ENCODE results near the gene ITPR1. TPM values are rescaled to one million over a fixed set of nuclear protein-coding genes. Genes with fewer than 3 reads are reported as not detected.

Gene ITPR1
- total RNA-seq, 4 donors from 2014 or later = 210 to 261 (median 232) TPM

GRCh38 chr3:4735243-4735642, 242.1 kb downstream of the ITPR1 start:
- H3K36me3 ChIP-seq = peaks cover 0 to 3% of the 10 kb centered on the region in 2 donors
- no peak for DNase-seq
- intact Hi-C loops (cut with DNase I) = no loop called here
- peaks cover 24 to 50% of the 10 kb centered on the region in 2 donors for H3K4me1 ChIP-seq
- H3K27me3 ChIP-seq = no peaks in the 10 kb centered on the region
- no peaks in the 10 kb centered on the region for H3K9me3 ChIP-seq
- no peak for TF ChIP-seq POLR2A (IDR thresholded peaks at IDR 0.05)
- TF ChIP-seq CTCF (IDR thresholded peaks at IDR 0.05) = no peak
- peak overlapping the region; percentile 71 to 85 (median 74) for H3K27ac ChIP-seq
- H3K4me3 ChIP-seq (replicated peaks in 1 of 3) = no peak overlapping the region
- 97 to 99% methylated on average over 4 of the region's 4 CpGs for WGBS, 2 donors

DNA sequence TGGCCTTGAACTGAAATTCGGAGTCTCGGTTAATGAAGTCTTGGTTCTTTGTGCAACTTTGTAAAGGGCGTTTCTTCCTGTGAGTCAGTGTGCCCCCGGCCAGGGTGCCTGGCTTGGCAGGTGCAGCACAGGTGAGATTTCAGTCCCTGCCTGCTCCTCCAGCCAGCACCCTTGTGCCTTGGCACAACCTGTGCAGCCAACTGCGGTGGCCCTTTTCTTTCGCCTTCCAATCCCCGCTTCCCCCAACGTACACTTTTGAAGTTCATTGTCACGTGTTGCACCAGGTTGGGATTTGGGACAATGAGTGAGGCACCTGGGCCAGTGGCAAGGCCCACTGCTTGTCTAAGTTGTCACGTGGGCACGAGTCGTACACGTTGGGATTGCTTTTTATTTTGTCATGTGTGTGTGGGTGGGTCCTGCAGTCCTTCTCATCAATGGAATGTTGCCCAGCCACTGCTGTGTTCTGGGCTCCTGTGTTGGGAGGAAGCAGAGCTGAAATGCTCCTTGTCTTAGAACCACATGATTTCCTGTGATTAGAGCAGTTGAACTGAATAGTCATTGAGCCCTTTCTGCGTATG, 243.2 kb downstream of the ITPR1 start:
- WGBS, 2 donors = 46 to 53% methylated on average over 14 of the region's 14 CpGs
- Histone ChIP-seq H3K4me3 (replicated peaks in 1 of 3) (no peak overlapping the region), H3K4me1 (peaks cover 19 to 50% of the 10 kb centered on the region in 2 donors), H3K27me3 (no peaks in the 10 kb centered on the region), H3K36me3 (peaks cover 0 to 3% of the 10 kb centered on the region in 2 donors), H3K27ac (peak overlapping the region; percentile 71 to 85 (median 74)), H3K9me3 (no peaks in the 10 kb centered on the region)
- intact Hi-C loops (cut with DNase I) = no loop called here
- no peak for TF ChIP-seq CTCF (IDR thresholded peaks at IDR 0.05)
- TF ChIP-seq POLR2A (IDR thresholded peaks at IDR 0.05) = peak in 1 of 2 donors; percentile 61
- DNase-seq = peak; percentile 94 to 95

DNA sequence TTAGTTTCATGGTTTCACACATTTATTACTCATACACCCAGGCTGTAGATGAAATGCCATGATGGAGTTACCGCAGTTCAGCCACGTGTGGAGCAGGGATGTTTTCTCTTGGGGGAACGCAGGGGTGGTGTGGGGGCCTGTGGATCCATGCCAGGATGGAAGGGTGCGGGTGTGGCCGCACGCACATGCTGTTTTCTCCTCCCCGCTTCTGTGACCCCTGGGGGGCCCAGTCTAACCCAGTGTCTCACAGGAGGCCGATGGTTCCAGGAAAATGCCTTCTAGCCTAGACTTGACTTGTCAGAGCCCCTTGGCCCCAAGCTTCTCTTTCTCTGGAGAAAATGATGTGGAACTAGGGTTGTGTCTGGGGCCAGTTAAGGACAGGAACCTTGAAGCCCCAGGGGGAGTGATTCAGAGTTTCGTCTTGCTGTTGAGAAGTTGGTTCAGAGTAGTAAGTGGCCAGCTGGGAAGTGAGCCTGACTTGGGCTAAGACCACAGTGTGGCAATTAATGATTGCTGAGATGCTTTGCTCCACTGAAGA, 245.7 kb downstream of the ITPR1 start:
- DNase-seq = no peak
- Histone ChIP-seq H3K4me1 (peaks cover 26 to 60% of the 10 kb centered on the region in 2 donors), H3K27me3 (no peaks in the 10 kb centered on the region), H3K27ac (peak overlapping the region in 2 of 3 donors; percentile 91 to 98), H3K4me3 (replicated peaks in 1 of 3) (no peak overlapping the region), H3K9me3 (no peaks in the 10 kb centered on the region), H3K36me3 (peaks cover 0 to 3% of the 10 kb centered on the region in 2 donors)
- intact Hi-C loops (cut with DNase I) = no loop called here
- 90% methylated on average over 9 of the region's 9 CpGs for WGBS, 2 donors
- TF ChIP-seq POLR2A (IDR thresholded peaks at IDR 0.05) (no peak), CTCF (IDR thresholded peaks at IDR 0.05) (no peak)

DNA sequence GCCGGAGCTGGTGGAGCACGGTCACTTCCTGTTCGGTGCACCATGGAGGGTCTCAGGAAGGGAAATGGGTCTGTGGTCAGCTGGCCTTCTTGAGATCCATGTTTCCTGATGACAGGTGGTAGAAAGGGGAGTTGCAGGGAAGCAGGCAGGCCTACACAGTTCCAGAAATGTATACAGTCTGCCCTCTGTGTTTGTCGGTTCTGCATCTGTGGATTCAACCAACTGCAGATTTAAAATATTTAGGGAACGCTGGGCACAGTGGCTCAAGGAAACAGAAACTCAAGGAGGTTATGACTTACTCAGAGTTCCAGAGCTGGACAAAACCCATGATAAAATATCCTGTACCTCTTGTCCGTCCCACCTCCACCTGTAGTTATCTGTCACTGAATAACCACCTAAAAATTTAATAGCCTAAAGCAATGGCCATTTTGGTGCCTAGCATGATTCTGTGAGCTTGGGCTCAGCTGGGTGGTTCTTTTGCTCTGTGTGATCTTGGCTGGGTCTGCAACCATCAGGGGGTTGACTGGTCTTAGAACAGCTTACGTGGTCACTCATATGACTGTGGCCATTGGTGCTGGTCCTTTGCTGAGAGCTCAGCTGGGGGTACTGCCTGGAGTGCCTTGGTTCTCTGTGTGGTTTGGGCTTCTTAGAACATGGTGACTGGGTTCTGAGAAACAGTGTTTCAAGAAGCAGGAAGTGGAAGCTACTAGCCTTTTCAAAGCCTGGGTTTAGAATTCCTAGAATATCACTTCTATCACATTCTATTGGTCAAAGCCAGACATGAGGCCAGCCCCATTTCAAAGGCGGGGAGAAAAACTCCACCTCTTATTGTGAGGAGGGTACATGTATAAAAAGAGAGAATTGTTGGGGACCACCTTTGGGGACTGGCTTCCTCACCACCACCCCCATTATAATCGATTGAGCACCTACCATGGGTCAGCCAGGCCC, 246.4 kb downstream of the ITPR1 start:
- intact Hi-C loops (cut with DNase I) = no loop called here
- Histone ChIP-seq H3K27me3 (no peaks in the 10 kb centered on the region), H3K9me3 (no peaks in the 10 kb centered on the region), H3K36me3 (peaks cover 0 to 3% of the 10 kb centered on the region in 2 donors), H3K4me3 (replicated peaks in 1 of 3) (no peak overlapping the region), H3K27ac (peak overlapping the region in 2 of 3 donors; percentile 91 to 98), H3K4me1 (peaks cover 26 to 59% of the 10 kb centered on the region in 2 donors)
- 79 to 93% methylated on average over 9 of the region's 9 CpGs for WGBS, 2 donors
- TF ChIP-seq CTCF (IDR thresholded peaks at IDR 0.05) = no peak
- TF ChIP-seq POLR2A (IDR thresholded peaks at IDR 0.05) = no peak
- DNase-seq = no peak

Data from thyroid gland (tissue), 4 donors.